ENCODE results near the gene PGC. TPM values are rescaled to one million over a fixed set of nuclear protein-coding genes. Genes with fewer than 3 reads are reported as not detected.
A peak's percentile ranks its signal among the peaks of the same experiment; 100 is the strongest.

PGC gene
- total RNA-seq, 1 donor from 2014 or later, result not detected

GRCh38 chr6:41730531-41731436, 16.4 kb downstream of the PGC start:
- DNase-seq (ENCODE audit: low read depth in 2 of 2), result peak in 1 of 2 donors; percentile 17

DNA sequence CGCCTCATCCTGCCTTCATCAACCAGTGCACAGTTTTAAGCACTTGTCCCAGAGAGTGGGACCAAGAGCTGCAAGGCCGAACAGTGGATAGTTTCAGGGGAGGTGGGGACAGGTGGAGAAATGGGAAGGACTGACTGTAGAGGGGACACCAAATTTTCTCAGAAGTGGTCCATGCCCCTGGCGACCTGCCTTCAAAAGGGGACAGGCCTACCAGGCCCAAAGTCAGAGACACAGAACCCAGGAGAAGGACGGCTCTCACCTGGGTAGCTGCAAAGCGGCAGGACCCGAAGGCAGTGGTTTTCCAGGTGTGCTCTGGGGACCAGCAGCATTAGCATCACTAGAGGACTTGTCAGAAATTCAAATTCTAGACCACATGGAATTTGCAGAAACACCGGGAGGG, 17.6 kb downstream of the PGC start:
- DNase-seq (ENCODE audit: low read depth in 2 of 2), result no peak

GRCh38 chr6:41728954-41729353, 18.2 kb downstream of the PGC start:
- no peak for DNase-seq (ENCODE audit: low read depth in 2 of 2)

- no peak for DNase-seq (ENCODE audit: low read depth in 2 of 2)
Observed at GRCh38 chr6:41728073-41728936, 18.9 kb downstream of the PGC start.

DNA sequence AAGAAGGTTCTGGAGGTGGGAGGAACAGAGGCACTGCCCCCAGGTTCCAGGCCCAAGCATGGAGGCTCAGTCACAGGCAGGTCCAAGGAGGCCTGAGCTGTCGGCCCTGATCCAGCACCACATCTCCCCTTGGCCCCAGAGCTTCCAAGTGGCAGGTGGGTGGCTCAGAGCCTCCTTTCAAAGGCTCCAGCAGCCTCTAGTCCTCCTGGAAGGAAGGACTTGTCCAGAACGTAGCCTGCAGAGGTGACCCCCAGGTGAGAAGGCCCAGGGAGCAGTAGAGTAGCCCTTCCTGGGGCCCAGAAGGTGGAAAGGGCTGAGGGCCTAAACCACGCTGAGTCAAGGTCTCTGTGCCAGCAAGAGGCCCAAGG, 19.5 kb downstream of the PGC start:
- no peak for DNase-seq (ENCODE audit: low read depth in 2 of 2)

GRCh38 chr6:41726876-41727275, 20.3 kb downstream of the PGC start:
- no peak for DNase-seq (ENCODE audit: low read depth in 2 of 2)

DNA sequence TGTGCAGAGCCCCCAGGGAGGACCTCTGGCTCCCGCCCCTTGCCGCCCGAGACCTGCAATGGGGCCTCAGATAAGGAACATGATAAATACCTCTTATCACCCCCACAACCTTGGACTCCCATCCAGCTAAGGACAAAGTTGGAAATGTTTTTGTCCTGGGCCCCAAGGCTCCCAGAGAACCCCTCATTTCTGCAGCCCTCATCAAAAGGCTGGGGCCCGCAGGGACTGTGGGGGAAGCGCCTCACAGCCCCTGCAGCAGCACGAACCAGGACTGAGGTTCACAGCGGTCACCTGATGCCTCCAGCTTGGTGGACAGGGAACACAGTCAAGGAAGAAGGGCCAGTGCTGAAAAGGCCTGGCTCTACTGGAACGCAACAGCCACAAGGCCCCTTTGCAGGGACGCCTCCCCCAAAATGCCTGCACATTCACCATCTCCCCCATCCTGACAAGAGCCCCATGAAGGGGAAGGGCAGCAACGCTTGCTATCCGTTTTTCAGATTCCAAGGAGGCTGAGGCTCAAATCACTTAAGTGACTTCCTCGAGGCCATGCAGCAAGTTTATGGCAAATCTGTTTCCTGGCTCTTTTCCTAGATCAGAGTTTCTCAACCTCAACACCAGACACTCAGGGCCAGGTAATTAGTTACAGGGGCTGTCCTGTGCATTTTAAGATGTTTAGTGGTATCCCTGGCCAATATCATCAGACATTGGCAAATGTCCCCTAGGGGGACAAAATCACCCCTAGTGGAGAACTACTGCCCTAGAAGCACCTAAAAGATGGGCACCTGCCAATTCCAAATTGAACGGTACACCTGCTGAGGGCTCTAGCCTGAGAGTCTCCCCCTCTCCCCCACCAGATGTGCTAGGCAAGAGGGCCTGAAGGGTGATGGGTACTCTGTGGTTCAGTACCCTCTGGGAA, 22.4 kb downstream of the PGC start:
- no peak for DNase-seq (ENCODE audit: low read depth in 2 of 2)

DNA sequence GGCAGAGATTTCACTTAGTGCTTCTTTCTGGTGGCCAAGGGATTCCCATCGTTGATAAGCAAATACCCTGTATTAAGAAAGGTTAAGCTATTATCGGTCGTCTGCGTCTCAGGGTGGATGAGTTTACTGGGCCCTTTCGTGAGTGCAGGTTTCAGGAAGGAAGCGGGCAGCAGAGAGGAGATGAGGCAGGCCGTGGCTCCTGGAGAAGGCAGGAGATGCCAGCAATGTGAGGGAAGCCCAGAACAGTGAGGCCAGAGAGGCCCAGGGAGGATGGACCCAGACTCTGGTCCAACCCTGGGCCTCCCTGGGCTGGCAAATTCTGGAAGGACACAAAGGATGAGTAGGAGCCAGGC, 23.0 kb downstream of the PGC start:
- no peak for DNase-seq (ENCODE audit: low read depth in 2 of 2)

DNA sequence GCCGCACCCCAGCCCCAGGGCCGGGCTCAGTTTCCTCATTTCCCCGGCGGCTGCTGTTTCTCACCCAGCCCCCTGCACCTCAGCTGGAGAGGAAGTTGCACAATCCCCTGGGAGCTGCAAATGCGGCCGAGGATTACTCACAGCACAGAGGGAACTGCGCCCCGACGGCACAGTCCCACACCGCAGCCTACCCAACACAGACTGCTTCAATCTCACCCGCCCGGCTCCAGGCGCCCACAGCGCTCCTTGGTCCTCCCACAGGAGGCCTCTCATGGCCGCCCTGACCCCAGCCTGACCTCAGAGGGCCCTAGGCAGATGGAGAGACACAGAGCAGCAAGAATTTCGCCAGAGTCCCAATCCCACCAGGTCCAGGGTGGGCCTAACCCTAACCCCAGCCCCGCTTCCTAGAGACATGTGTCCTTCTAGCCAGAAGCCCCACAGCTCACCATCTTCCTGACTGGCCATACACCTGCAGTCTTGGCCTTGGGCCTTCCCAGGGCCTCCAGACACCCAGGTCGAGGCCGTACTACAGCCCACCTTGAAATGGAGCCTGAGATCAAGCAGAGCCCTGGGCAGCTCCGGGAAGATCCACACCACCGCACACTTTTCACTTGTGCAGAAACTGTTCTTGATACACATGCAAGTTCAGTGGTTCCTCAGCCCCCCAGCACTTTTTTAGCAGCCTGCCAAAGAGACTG, 23.5 kb downstream of the PGC start:
- peak in 1 of 2 donors; percentile 42 for DNase-seq (ENCODE audit: low read depth in 2 of 2)

GRCh38 chr6:41722969-41723529, 24.1 kb downstream of the PGC start:
- DNase-seq (ENCODE audit: low read depth in 2 of 2), result no peak

DNA sequence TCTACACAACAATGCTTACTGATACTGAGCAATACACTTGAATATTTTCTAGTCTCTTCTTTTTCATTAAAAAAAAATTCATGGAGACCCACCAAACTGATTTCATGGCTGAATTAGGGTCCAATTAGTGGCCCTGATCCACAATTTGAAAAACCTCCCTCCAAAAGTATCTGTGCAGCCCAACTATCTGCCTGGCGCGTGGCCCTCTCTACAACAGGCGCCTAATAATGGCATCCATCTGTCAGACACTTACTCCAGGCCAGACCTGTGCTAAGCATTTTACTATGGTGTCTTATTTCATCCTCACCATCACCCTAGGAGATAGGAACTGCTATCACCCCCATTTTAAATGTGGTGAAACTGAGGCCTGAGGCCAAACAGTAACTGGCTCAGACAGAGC, 25.8 kb downstream of the PGC start:
- DNase-seq (ENCODE audit: low read depth in 2 of 2), result no peak

DNA sequence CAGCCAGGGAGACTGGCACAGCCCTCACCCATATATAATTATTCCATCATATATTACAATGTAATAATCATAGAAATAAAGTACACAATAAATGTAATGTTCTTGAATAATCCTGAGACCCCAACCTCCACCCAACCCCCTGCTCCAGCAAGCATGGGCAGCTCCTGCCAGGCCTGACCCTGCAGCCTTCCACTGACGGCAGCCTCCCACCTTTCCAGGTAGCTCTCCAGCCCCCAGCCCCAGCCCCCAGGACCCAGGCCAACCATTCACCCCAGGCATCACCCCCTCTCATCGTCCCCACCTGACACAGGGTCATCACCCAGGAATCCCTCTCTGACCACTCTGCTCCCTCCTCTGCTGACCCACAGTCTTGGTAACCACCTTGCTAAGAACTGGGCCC, 26.4 kb downstream of the PGC start:
- no peak for DNase-seq (ENCODE audit: low read depth in 2 of 2)

GRCh38 chr6:41720262-41720620, 27.0 kb downstream of the PGC start:
- DNase-seq (ENCODE audit: low read depth in 2 of 2), result no peak

DNA sequence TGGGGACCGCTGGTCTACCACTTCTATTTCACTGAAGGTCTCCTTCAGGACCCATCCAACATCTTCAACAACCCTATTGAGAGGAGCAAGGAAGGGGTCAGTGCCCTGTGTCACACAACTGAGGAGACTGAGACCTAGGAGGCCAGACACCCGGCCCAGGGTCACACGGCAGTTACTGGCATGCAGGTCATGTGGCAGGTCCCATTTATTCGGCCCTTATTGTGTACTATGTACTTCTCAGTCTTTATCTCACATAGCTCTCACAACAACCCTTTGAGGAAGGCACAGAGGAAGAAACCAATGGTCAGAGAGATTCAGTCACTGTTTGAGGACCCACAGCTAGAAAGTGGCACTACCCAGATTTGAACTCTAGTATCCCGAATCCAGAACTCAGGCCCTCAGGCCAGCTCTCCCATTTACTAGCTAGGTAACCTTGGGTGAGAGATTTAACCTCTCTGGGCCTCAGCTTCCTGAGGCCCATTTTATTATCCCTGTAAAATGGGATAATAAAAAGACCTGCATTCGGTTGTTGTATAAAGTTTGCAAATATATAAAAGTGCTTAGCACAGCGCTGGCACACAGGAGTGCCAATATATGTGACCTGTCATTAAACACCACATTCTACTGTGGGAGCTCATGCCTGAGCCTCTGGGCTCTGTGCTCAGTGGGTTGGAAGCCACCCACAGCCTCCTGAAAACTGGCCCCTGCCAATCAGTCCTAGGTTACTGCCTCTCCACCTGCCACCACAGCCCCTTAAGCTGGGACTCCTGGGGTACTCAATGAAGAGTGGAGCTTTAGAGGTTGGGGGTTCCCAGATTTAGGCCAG, 27.5 kb downstream of the PGC start:
- DNase-seq (ENCODE audit: low read depth in 2 of 2), result no peak

- no peak for DNase-seq (ENCODE audit: low read depth in 2 of 2)
Observed at GRCh38 chr6:41718828-41719227, 28.4 kb downstream of the PGC start.

DNA sequence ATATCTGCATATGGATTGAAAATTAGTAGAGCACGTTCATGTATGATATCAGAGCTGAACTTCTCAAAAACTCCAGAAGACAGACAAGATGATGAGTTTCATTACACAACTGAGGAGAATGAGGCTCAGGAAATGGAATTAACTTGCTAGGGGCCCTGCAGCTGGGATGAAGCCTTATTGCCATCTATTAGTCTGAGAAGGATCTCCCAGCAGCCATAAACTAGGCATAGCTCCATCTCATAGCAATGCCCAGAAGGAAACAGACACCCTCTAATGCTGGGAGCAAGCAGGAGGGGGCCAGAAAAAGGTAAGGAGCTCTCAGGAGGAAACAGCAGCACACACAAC, 29.8 kb downstream of the PGC start:
- DNase-seq (ENCODE audit: low read depth in 2 of 2), result no peak

- DNase-seq (ENCODE audit: low read depth in 2 of 2), result no peak
Observed at GRCh38 chr6:41716516-41717391, 30.4 kb downstream of the PGC start.

- no peak for DNase-seq (ENCODE audit: low read depth in 2 of 2)
Observed at GRCh38 chr6:41715795-41716515, 31.2 kb downstream of the PGC start.
